ENCODE measurements around the gene GCAT. TPM values are rescaled to one million over a fixed set of nuclear protein-coding genes. Genes with fewer than 3 reads are reported as not detected.
A peak's percentile ranks its signal among the peaks of the same experiment; 100 is the strongest.

The GCAT gene
- total and polyA plus RNA-seq, 2 experiments from 2014 or later: 74.2 to 97.6 TPM

- H3K27ac ChIP-seq: peak overlapping the region; percentile 83
- H3K4me3 ChIP-seq: peak overlapping the region; percentile 35
- no peak for TF ChIP-seq CTCF (IDR thresholded peaks at IDR 0.05; ENCODE audit: low read depth, low read length)
- no peaks in the 10 kb centered on the region for H3K27me3 ChIP-seq
- H3K36me3 ChIP-seq: no peaks in the 10 kb centered on the region
- H3K9me3 ChIP-seq (ENCODE audit: low read depth): no peaks in the 10 kb centered on the region
- DNase-seq (ENCODE audit: low read depth in 1 of 2, low spot score in 1 of 2): peak in 1 of 2 donors; percentile 10
- H3K4me1 ChIP-seq (ENCODE audit: low read depth): peaks cover 7% of the 10 kb centered on the region
Measured at GRCh38 chr22:37844904-37845329, 37.2 kb downstream of the GCAT start.

GRCh38 chr22:37846433-37846832 lies 38.7 kb downstream of the GCAT start:
- no peaks in the 10 kb centered on the region for H3K27me3 ChIP-seq
- H3K27ac ChIP-seq: no peak overlapping the region
- no peak for DNase-seq (ENCODE audit: low read depth in 1 of 2, low spot score in 1 of 2)

GRCh38 chr22:37848587-37849088 lies 40.9 kb downstream of the GCAT start:
- H3K9me3 ChIP-seq (ENCODE audit: low read depth): no peaks in the 10 kb centered on the region
- peak in 1 of 2 donors; percentile 45 for DNase-seq (ENCODE audit: low read depth in 1 of 2, low spot score in 1 of 2)
- no peak for TF ChIP-seq CTCF (IDR thresholded peaks at IDR 0.05; ENCODE audit: low read depth, low read length)
- peaks cover 6% of the 10 kb centered on the region for H3K4me1 ChIP-seq (ENCODE audit: low read depth)
- peak overlapping the region; percentile 88 for H3K27ac ChIP-seq
- peaks cover 29% of the 10 kb centered on the region for H3K36me3 ChIP-seq
- H3K27me3 ChIP-seq: no peaks in the 10 kb centered on the region
- H3K4me3 ChIP-seq: peak overlapping the region; percentile 70

More at GRCh38 chr22:37846433-37846832, 38.7 kb downstream of the GCAT start:
- Histone ChIP-seq H3K4me3 (no peak overlapping the region), H3K4me1 (ENCODE audit: low read depth) (peaks cover 13% of the 10 kb centered on the region), H3K36me3 (peaks cover 10% of the 10 kb centered on the region), H3K9me3 (ENCODE audit: low read depth) (no peaks in the 10 kb centered on the region)
- no peak for TF ChIP-seq CTCF (IDR thresholded peaks at IDR 0.05; ENCODE audit: low read depth, low read length)

- Histone ChIP-seq H3K4me3 (peak within 1 kb of the TSS; percentile 70), H3K27me3 (no peaks in the 10 kb centered on the region), H3K9me3 (ENCODE audit: low read depth) (no peaks in the 10 kb centered on the region), H3K4me1 (ENCODE audit: low read depth) (peaks cover 6% of the 10 kb centered on the region), H3K27ac (peak within 1 kb of the TSS; percentile 88), H3K36me3 (peaks cover 35% of the 10 kb centered on the region)
- peak; percentile 89 to 93 for DNase-seq (ENCODE audit: low read depth in 1 of 2, low spot score in 1 of 2)
- TF ChIP-seq CTCF (IDR thresholded peaks at IDR 0.05; ENCODE audit: low read depth, low read length): no peak
Measured at GRCh38 chr22:37849089-37849751, 41.5 kb downstream of the GCAT start, which contains the start of gene EIF3L. TSS of gene EIF3L (plus strand) at chr22:37849419. CDS start at chr22:37849450, 31 bp downstream.

- TF ChIP-seq CTCF (IDR thresholded peaks at IDR 0.05; ENCODE audit: low read depth, low read length): no peak
- no peak overlapping the region for H3K27ac ChIP-seq
- H3K4me1 ChIP-seq (ENCODE audit: low read depth): peaks cover 6% of the 10 kb centered on the region
- DNase-seq (ENCODE audit: low read depth in 1 of 2, low spot score in 1 of 2): no peak
- H3K9me3 ChIP-seq (ENCODE audit: low read depth): no peaks in the 10 kb centered on the region
- H3K4me3 ChIP-seq: no peak overlapping the region
- H3K36me3 ChIP-seq: peaks cover 48% of the 10 kb centered on the region
- no peaks in the 10 kb centered on the region for H3K27me3 ChIP-seq
Measured at GRCh38 chr22:37850801-37851200, 43.1 kb downstream of the GCAT start.
